CD1c-positive myeloid dendritic cell (primary cell): ENCODE measurements around the gene TLCD5.

Experiments
- DNase-seq: peaks from one replicate; pipeline ENCODE4 v3.0.0-alpha.2; 2016; ENCODE audit errors: extremely low spot score

The TLCD5 gene

DNA sequence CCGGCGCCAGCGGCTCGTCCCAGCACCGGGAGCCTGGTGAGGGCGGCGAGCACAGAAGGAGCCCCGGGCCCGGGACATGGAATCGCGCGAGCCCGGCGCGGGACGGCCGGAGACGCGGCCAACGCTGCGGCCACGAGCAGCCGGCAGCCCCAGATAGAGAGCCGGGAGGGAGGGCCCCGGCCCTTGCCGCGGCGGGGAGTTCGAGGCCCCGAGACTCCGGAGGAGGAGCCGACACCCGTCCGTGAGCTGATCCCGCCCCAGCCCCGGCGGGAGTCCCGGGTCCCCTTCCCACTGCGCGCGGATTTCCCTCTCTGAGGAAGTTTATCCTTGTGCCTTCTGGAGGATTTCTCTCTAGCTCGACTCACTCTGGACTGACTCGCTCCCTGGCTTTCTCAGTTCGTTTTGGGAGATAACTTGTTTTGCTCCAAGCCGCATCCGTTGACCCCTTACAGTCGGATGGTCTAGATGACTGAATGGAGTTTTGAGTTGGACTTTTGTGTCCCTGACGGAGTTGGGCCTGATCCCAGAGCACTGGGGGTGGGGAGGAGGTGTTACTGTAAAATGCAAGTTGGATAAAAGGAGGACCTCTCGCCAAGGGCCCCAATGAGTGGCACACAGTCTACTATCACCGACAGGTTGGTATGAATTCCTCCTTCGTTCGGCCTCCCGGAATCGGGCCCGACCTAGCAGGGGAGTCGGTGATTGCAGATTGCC lies 11.7 kb downstream of the TLCD5 start:
- no peak for DNase-seq

DNA sequence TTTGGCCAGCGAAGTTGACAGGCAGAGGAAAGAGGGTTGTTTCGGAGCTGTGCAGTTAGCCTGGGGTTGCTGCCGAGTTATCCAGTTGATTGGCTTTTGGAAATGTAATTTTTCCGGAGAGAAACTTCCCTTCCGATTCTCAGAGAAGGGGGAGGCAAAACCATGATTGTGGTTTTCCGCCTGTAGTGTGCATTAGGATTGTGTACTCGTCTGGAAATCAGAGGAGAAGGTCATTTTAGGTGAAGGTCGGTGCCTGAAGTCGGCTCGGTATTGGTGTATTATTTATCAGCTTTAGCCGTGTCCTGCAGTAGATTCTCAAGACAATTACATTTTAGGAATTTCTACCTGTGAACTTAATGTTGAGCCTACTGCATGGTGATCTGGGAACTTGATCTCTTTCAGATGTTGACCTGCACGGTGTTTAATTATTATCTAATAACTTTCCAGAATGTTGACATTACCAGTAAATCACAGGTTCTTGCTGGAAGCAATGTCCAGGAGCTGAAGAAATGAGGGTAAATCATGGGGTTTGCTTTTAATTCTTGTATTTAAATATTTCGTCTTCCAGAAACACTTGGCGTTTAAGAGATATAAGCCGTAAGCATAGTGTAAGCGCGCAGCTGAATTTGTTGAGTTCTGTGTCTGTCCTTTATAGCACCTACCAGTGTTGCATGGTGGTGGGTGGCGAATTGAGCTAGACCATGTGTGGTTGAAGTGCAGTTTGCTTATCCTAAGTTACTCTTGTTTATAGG lies 12.4 kb downstream of the TLCD5 start:
- DNase-seq = no peak

DNA sequence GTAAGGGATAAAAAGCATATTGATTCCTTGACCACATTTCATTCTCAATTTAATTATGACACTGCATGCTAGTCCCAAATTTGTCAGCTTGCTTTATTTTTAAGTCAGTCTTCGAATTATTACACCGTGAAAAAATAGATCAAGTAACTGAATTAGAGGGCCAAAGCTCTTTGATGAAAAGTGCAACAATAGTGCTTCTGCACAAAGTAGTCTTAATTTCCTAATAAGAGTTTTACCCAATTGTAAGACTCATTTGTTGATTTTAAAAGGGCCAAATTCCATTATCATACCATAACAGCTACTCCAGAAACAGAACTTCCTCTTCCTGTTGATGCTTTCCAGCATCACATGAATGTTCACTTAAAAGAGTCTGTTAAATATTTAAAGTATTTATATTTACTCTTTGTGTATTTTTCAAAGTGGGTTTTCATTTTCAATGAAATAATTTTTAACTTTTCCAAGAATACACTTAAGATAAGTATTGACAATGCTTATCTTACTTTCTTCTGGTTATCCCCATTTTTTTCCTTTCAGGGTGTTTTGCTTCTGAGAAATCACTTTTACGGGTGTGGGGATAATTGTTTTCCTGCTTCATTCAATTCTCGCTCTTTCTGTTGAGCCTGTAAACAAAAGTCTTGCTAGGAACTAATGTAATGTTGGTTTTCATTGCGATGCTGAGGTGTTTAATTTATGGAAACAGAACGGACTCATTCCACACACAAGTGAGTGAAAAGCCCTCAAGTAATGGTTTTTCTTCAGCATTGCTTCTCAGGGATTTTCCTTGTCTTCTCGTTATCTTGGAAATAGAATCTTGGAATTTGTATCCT lies 13.2 kb downstream of the TLCD5 start:
- DNase-seq = no peak

DNA sequence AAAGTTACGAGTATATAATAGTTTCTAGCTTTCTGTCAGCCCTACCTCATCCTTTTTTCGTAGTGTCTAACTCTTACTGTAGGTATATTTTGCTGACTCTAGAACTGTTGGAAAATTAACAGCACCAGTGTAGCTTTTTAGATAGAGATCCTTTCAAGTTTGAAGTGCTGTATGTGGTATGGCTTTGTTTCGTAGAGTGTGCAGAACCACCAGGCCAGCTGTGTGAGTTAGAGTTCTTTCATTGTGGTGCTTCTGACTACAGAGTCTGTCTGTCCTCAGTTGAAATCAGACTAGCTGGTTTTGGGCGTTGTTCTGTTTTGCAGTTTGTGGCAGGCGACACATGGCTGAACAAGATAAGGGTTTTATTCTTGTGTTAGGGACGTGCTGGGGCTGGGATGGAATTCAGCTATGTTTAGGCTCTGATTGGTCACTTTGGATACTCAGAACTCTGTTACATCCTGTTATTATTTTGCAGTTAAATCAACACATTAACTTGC lies 14.3 kb downstream of the TLCD5 start:
- no peak for DNase-seq

DNA sequence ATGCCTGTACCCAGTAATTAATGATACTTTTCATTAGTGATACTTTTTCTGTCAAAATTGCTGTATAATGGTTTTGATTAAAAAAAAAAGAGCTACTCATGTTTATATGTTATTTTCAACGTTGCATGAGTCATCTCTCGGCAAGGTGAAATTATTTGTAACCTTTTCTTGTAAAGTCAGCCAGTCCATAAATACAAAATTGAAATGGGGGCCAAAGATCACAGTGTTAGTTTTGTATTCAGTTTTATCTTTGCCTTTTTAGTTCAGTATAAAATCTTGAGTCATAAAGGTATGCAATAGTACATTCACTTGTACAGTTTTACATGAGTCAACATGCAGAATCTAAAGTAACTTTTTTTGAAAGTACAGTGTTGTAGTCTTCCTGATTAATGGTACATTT lies 15.4 kb downstream of the TLCD5 start:
- no peak for DNase-seq

DNA sequence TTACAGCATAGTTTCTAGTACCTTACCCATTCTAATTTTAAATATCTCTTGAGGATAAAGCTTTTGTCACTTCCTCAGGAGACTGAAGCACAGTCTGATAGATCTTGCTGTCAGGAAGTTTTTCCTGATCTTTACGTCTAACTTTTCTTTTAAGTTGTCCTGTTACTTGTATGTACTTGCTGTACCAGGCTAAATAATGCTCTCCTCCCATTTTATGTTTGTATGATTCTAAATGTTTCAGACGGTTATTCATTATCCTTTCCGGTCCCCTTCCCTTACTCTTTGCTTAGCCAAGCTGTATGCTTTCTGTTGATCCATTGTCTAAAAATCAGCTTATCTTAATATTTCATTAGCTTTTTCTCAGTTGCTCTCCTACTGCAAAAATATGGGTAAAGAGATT lies 17.1 kb downstream of the TLCD5 start:
- DNase-seq = no peak

DNA sequence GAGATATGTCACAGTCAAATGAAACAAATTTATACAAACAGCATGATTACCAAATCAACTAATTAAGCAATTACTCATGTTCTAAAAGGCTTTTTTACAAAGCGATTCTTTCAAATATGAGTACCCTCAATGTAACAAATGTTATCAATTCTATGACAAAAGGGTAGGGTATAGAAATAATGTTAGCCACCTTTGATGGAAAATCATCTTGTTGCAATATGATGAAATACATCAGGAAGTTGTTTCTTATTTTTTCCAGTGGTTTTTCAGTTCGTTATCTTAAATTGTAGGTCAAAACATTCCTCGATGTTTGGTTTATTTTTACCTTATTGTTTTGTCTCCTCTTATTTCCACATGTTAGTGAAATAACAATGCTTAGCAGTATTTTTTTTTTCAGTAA lies 17.6 kb downstream of the TLCD5 start:
- DNase-seq = no peak

DNA sequence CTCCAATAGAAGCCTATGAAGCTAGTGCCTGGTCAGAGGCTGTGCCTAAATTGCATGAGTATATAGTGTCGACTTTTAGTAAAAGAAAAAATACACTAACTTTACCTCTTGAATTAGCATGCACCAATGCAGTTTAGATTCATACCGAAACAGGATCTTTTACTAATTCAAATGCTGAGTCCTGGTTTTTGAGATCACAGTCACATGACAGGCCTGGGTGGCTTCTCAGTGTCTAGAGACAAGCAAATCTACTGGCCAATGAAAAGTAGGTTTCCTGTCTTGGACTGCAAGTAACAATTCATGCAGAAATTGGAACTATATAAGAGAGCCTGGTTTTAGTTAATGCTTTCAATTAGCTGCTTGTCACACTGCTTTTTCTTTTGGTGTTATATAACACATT lies 18.3 kb downstream of the TLCD5 start:
- peak; percentile 71 for DNase-seq

DNA sequence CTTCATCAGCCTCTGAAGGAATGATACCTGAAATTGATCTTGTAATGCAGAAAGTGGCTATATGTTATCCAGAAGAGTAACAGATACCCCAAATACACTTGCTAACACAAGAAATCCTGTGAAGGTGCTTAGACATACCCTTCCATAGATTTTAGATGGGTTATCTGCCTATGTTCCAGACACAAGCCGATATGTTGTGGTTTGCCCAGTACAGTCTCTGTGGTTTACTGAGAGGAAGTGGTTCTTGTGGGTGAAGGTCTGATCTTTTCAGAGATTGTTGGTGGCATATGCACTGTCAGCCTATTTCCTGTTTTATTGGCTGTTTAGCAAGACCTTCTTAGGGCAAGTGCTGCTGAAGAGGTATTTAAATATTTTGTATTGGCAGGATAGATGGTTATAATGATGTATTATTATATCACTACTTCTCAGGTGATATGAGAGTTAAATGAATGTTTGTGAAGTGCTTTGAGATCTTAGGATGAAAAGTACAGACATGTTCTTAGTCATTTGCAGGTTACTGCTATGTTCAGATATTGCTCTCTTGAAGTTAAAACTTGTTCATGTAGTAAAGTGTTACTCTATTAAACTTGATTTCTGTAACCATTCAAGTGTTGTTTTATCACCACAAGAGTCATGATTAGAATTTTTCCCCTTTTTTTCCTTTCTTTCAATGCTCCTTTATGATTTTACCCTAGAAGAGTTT lies 19.4 kb downstream of the TLCD5 start:
- peak; percentile 82 for DNase-seq

DNA sequence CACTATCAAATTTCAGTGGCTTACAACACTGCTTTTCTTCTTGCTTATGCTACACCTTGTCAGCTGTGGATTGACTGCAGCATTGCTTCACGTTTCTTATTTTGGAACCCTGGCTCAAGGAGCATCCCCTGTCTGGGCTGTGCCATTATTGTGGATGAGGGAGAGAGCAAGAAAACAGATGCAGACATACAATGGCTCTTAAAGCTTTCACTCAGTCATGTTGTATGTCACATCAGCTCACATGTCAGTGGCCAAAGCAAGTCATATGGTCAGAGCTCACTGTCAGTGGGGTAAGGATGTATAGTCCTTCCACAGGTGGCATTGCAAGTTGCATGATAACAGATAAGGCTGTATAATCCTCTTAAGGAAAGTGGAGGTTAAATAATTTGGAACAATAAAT lies 21.1 kb downstream of the TLCD5 start:
- DNase-seq = no peak

DNA sequence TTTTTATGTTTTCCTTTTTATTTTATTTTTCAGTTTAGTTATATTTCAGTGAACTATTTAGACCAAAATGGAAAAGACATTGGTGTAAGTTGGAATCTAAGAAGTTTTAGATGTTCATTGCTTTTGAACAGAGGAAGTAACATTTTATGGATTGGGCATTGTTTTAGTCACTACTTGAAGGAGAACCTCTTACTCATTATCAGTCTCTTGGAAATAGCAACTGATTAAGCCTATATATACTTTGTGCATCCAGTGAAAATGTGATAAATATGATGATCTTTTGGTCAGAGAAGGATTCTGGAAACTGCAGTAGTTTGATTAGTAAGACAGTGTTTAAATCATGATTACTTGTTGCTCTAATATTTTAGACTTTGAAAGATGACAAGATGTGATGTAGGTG lies 25.5 kb downstream of the TLCD5 start:
- DNase-seq = no peak

DNA sequence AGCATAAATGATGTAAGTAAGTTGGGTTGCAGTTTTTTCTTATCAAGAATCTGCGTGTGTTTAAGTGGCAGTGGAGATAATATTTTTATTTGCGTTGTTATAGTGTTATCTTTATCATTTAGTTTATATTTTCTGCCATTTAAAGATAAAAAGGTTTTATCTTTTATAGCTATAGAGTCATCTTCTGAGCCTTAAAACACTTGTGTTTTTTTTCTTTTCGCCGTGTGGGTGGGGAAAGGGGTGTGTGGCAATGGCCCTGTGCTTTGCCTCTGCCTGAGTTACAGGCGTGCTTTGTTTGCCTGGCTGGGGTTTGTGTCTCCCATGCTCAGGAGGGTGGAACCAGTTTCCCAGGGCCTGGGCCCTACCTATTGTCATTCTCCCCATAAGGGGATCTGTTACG lies 27.3 kb downstream of the TLCD5 start:
- no peak for DNase-seq

DNA sequence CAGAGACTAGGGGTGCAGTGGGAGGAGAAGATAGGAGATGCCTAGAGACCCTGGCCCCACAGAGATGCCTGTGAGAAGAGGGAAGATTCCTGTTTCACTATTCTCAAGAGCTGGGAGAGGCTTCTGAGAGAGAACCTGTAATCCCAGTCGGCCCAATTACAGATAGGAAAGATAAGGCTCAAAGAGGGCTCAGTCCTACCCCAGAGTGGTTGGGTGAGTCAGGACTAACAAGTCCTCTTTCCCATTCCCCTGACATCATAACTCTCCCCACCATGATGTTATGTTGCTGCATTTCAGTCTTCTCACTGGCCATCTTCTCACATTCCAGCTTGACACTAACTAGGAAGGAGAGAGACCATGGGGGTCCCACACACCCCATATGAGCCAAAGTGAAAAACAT lies 29.0 kb downstream of the TLCD5 start:
- DNase-seq = no peak

DNA sequence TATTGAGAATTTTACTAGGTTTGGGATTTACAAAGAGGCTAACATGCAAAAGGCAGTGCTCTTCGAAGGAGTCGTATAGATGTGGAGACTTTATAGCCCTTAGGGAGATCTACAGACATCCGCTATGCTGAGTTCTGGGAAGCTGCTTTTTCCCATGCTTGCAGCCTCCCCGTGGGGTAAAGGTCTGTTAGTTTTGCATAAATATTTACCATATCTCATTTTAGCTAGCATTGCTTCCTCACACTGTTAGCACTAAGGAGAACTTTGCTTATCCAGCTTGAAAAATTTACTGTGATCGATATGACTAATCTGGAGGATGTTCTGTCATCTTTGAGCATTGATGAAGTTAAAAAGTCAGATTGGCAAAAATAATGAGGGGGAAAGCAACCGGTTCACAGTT lies 29.7 kb downstream of the TLCD5 start:
- no peak for DNase-seq

DNA sequence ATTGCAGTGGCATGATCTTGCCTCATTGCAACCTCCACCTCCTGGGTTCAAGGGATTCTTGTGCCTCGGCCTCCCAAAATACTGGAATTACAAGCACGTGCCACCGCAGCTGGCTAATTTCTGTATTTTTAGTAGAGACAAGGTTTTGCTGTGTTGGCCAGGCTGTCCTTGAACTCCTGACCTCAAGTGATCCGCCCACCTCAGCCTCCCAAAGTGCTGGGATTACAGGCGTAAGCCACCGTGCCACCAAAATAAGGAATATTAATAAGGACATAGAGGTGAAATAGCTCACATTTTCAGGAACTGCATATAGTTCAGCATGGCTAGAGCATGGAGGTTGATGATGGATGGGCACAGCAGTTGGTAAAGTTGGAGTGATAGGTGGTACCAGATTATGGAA lies 32.5 kb downstream of the TLCD5 start:
- no peak for DNase-seq

DNA sequence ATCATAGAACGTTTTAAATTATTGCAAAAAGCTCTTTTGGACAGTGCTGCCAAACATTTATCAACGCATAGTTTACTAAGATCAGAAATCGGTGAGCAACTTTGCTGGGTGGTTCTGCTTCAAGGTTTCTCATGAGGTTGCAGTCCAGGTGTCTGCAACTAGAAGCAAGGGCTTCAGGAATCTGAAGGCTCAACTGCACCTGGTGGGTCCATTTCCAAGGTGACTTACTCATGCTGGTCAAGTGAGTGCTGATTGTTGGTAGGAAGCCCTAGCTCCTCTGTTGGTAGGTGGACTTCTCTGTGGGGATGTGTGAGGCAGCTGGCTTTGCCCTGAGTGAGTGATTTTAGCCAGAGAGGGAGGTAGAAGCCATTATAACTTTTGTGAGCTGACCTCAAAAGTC lies 33.6 kb downstream of the TLCD5 start:
- DNase-seq = no peak

DNA sequence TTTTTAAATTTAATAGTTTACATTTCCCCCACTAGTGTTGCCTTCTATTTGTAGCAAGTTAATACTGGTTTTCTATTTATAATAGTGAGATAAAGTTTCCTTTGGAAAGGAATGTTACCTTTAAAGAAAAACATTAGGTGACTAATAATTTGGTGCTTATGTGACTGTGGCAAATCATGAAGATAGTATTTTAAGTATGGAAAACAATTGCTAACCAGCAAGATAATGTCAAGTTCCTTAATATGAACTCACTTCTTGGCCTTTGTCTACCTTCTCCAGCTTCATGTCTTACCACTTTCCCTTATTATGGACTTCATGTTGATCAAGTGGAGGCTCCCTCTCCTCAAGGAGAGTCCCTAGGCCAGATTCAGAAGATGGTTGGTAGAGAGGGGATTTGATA lies 38.3 kb downstream of the TLCD5 start:
- DNase-seq = no peak

DNA sequence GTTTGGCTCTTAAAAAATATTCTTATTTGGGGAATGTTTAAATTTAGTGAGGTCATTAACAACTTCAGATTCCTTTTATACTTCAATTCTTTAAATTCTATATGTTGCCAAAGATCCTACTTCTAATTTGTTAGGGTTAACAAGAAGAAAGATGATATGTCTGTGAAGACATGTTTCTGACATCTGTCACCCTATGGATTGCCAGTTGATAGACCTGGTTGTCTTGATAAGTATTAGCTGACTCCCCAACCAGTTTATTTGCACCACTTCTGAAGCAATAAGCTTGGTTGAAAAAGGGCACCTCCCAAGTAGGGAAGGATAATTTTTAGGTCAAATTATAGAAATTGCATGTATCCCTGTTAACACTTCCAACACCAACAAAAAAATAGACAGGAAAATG lies 40.4 kb downstream of the TLCD5 start:
- no peak for DNase-seq

DNA sequence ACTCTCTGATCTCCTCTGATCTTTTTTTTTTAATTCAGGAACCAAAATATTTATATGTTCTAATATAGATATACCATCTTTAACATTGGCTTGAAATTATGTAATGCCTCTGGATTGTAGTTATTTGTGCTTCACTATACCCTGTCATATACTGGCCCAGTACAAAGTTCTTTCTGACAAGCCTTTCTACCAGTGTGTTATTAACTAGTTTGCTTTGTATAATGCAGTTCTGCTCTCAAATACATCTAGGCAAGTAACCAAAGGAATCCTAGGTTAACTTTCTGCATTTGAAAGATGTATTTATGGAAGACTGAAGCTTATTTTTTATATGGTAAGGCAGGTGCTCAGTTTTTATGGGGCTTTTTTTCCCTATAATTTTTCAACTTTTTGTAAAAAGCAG lies 47.2 kb downstream of the TLCD5 start:
- DNase-seq = no peak

DNA sequence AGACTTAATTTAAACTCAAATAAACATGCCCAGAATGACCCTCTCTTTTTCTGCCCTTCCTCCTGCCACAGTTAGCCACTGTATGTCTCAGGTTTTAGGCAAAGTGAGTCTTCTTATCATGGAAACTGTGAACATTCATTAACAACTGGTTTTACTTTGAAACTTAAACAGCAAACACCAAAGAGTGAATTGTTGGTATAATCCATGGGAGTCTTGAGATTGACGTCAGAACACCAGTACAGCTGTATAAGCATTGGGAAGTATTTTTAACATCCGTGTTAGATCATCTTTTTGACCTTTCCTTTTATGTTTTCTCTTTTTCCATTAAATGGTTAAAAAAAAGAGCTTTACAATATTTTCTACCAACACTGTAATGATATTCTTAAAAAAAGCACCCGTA lies 50.0 kb downstream of the TLCD5 start:
- no peak for DNase-seq

DNA sequence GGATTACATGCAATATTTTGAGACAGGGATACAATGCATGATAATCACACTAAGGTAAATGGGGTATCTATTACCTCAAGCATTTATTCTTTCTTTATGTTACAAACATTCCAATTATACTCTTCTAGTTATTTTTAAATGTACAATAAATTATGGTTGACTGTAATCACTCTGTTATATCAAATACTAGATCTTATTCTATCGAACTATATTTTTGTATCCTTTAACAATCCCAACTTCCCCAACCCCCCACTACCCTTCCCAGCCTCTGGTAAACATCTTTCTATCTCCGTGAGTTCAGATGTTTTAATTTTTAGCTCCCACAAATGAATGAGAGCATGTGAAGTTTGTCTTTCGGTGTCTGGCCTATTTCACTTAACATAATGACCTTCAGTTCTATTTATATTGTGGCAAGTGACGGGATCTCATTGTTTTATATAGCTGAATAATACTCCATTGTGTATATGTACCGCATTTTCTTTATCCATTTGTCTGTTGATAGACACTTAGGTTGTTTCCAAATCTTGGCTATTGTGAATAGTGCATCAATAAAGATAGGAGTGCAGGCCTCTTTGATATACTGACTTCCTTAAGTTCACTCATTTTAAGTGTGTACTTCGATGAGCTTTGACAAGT lies 51.6 kb downstream of the TLCD5 start:
- no peak for DNase-seq

DNA sequence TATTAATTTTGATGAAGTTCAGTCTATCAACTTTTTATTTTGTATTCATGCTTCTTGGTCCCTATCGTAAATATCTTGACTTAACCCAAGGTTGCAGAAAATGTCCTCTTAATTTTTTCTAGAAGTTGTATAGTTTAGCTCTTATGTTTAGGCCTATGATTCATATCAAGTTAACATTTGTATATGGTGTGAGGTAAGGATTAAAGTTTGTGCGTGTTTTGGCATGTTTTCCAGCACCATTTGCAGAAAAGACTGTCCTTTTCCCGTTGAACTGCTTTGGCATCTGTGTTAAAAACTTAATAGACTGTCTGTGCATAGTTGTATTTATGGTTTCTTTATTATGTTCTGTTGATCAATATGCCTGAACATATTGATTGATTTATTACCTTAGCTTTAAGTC lies 53.4 kb downstream of the TLCD5 start:
- no peak for DNase-seq
